WTC11 (cell line): ENCODE results near the gene FOXRED2. TPM values are rescaled to one million over a fixed set of nuclear protein-coding genes. Genes with fewer than 3 reads are reported as not detected.

Experiments used
- ATAC-seq: fragments of 200-7000 bp; cut with Tn5 transposase; 2 replicates; pipeline ENCODE4 v1.10.0; 2021; ENCODE audit warnings: mild to moderate bottlenecking, moderate library complexity
- CTCF ChIA-PET: fragments of 300-600 bp; sonication (Branson Sonifier 250); formaldehyde crosslinking; loops from one replicate; lab custom pipeline; 2021; ENCODE audit warnings: antibody characterized with exemption; lab: Charles Lee
- POLR2A ChIA-PET: fragments of 350-600 bp; sonication (Branson Sonifier 250); formaldehyde crosslinking; loops from one replicate; lab custom pipeline; 2021; ENCODE audit warnings: antibody characterized with exemption; lab: Charles Lee
- DNase-seq: peaks from one replicate; pipeline ENCODE4 v3.0.0; 2021; ENCODE audit warnings: low spot score
- H3K27ac Mint-ChIP-seq: 2 replicates; pipeline ENCODE4 v1.8.0; 2021; ENCODE audit warnings: mixed read lengths
- H3K27me3 Mint-ChIP-seq: 2 replicates; pipeline ENCODE4 v1.8.0; 2021; ENCODE audit warnings: low read depth, mild to moderate bottlenecking, moderate library complexity, mixed read lengths
- H3K36me3 Mint-ChIP-seq: 2 replicates; pipeline ENCODE4 v1.8.0; 2021; ENCODE audit warnings: mixed read lengths
- H3K4me1 Mint-ChIP-seq: 2 replicates; pipeline ENCODE4 v1.8.0; 2022; ENCODE audit warnings: mixed read lengths
- H3K4me3 Mint-ChIP-seq: 2 replicates; pipeline ENCODE4 v1.8.0; 2021; ENCODE audit warnings: mild to moderate bottlenecking, moderate library complexity, mixed read lengths
- H3K9me3 Mint-ChIP-seq: 2 replicates; pipeline ENCODE4 v1.8.0; 2021; ENCODE audit warnings: mixed read lengths
- ARID4B ChIP-seq: sonication (generic); formaldehyde crosslinking; IDR thresholded peaks from 2 replicates; pipeline ENCODE4 v1.8.0; 2023; ENCODE audit warnings: missing genetic modification reagents, mild to moderate bottlenecking, borderline replicate concordance
- ELF4 ChIP-seq: sonication (generic); formaldehyde crosslinking; IDR thresholded peaks from 2 replicates; pipeline ENCODE4 v1.8.1; 2022; ENCODE audit warnings: low read depth, mild to moderate bottlenecking, moderate library complexity, missing genetic modification reagents
- EMX1 ChIP-seq: fragments of 250-450 bp; sonication (Bioruptor Pico); IDR thresholded peaks from 2 replicates; pipeline ENCODE4 v1.8.0; 2021; ENCODE audit warnings: mild to moderate bottlenecking
- HMGXB4 ChIP-seq: sonication (generic); formaldehyde crosslinking; IDR thresholded peaks from 2 replicates; pipeline ENCODE4 v1.8.1; 2023; ENCODE audit warnings: mild to moderate bottlenecking, moderate library complexity, missing genetic modification reagents
- MAX ChIP-seq: sonication (generic); formaldehyde crosslinking; IDR thresholded peaks from 2 replicates; pipeline ENCODE4 v1.8.0; 2022; ENCODE audit warnings: mild to moderate bottlenecking, missing genetic modification reagents
- TEAD1 ChIP-seq: sonication (generic); formaldehyde crosslinking; IDR thresholded peaks from 2 replicates; pipeline ENCODE4 v1.8.0; 2022; ENCODE audit warnings: mild to moderate bottlenecking, missing genetic modification reagents
- USF1 ChIP-seq: sonication (generic); formaldehyde crosslinking; IDR thresholded peaks from 2 replicates; pipeline ENCODE4 v1.8.0; 2022; ENCODE audit warnings: mild to moderate bottlenecking, missing genetic modification reagents
- ZMAT4 ChIP-seq: fragments of 250-450 bp; sonication (Bioruptor Pico); IDR thresholded peaks from 2 replicates; pipeline ENCODE4 v1.9.0; 2021; ENCODE audit warnings: mild to moderate bottlenecking
- ZNF281 ChIP-seq: sonication (generic); formaldehyde crosslinking; IDR thresholded peaks from 2 replicates; pipeline ENCODE4 v1.8.0; 2023; ENCODE audit warnings: mild to moderate bottlenecking, missing genetic modification reagents
- ZNF532 ChIP-seq: fragments of 250-450 bp; sonication (Bioruptor Pico); IDR thresholded peaks from 2 replicates; pipeline ENCODE4 v1.9.0; 2021; ENCODE audit warnings: mild to moderate bottlenecking, borderline replicate concordance
- total RNA-seq: library from RNA; stranded (reverse); gene quantifications from 3 replicates; pipeline ENCODE4 v1.2.3, GENCODE V29; 2021

FOXRED2 gene
- total RNA-seq, 1 experiment from 2014 or later, result 20.1 TPM

- TF ChIP-seq ARID4B (CRISPR knock-in tag) (peak; percentile 63), ELF4 (CRISPR knock-in tag) (no peak), ZMAT4 (CRISPR knock-in tag) (0 out of 2 replicates have a peak, but pooled peaks have one; percentile 60), ZNF281 (CRISPR knock-in tag) (no peak), EMX1 (CRISPR knock-in tag) (0 out of 2 replicates have a peak, but pooled peaks have one; percentile 2), TEAD1 (CRISPR knock-in tag) (0 out of 2 replicates have a peak, but pooled peaks have one; percentile 54), MAX (CRISPR knock-in tag) (peak; percentile 40; the same call in 1 of the 2 replicates), HMGXB4 (CRISPR knock-in tag) (0 out of 2 replicates have a peak, but pooled peaks have one; percentile 40)
Observed at GRCh38 chr22:36481393-36482168, 25.3 kb downstream of the FOXRED2 start, which contains the start of gene TXN2 (continued).

- Mint-ChIP-seq H3K9me3 (peaks cover 4% of the 10 kb centered on the region), H3K4me1 (peaks cover 9% of the 10 kb centered on the region), H3K27me3 (peaks cover 36% of the 10 kb centered on the region), H3K4me3 (peak overlapping the region; percentile 88), H3K27ac (peak overlapping the region; percentile 92), H3K36me3 (peaks cover 17% of the 10 kb centered on the region)
- POLR2A ChIA-PET, result interaction anchor here (1.6 to 1.7 kb wide), 3 partner anchors 26 to 194 kb away, joined by 3 to 7 read pairs (median 4); partner anchors contain the start of genes FOXRED2 and MYH9
- DNase-seq (no peak), ATAC-seq (no peak)
- no peak for TF ChIP-seq ZNF532 (CRISPR knock-in tag)
- 0 out of 2 replicates have a peak, but pooled peaks have one; percentile 9 for TF ChIP-seq MAX (CRISPR knock-in tag)
- TF ChIP-seq USF1 (CRISPR knock-in tag), result no peak
- CTCF ChIA-PET, result interaction anchor here (0.6 to 2.1 kb wide), 4 partner anchors 10 to 179 kb away, joined by 4 to 22 read pairs (median 6); no protein-coding TSS in a partner anchor
Observed at GRCh38 chr22:36480941-36481392, 25.9 kb downstream of the FOXRED2 start.
